ENCODE measurements around the gene HMCN2. TPM values are rescaled to one million over a fixed set of nuclear protein-coding genes. Genes with fewer than 3 reads are reported as not detected.

Gene HMCN2
- total RNA-seq, 2 experiments from 2014 or later, result not detected

DNA sequence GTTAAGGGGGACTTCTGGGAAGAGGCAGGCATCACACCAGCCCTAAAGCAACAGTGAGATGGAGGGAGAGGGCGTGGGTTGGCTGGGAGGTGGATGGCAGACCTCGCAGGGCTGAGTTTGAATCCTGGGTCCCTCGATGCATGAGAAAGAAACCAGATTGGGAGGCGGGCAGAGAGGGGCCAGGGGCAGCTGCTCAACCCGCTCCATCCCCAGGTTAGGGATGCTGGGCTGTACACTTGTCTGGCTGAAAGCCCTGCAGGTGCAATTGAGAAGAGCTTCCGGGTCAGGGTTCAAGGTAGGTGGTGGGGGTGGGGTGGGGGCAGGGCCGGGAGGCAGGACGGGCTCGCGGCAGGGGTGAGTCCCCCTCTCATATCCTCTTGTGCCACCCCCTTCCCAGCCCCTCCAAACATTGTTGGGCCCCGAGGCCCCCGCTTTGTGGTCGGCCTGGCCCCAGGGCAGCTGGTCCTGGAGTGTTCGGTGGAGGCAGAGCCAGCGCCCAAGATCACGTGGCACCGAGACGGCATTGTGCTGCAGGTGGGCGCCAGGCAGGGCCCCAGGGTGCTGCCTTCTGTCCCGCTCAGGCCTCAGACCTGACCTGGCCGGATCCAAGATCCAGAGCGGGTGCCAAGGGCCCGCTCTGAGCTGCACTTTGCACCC lies 129.4 kb downstream of the HMCN2 start:
- H3K36me3 ChIP-seq (ENCODE audit: insufficient read depth, low read length), result no peaks in the 10 kb centered on the region
- H3K4me3 ChIP-seq (ENCODE audit: low read depth, low read length, poor library complexity, severe bottlenecking), result no peak overlapping the region
- no peaks in the 10 kb centered on the region for H3K79me2 ChIP-seq (ENCODE audit: insufficient read depth, low read depth, low read length)
- DNase-seq (ENCODE audit: low spot score), result no peak
- no peaks in the 10 kb centered on the region for H4K20me1 ChIP-seq (ENCODE audit: insufficient read depth, low read length)
- no peak overlapping the region for H2AFZ ChIP-seq (ENCODE audit: low read length)
- H3K9me3 ChIP-seq (ENCODE audit: low read length), result no peaks in the 10 kb centered on the region
- TF ChIP-seq CTCF (conservative IDR thresholded peaks at IDR 0.05; ENCODE audit: low read length) (no peak), EZH2phosphoT487 (IDR thresholded peaks at IDR 0.05; ENCODE audit: borderline replicate concordance, low read depth, low read length) (no peak)
- intact Hi-C loops (cut with micrococcal nuclease; ENCODE audit: unreplicated experiment), result no loop called here
- POLR2A ChIA-PET, result no interaction called here
- no TSS peak for BruUV-seq (replicated peaks)
- no peak overlapping the region for H3K4me2 ChIP-seq (ENCODE audit: low read length)
- CTCF ChIA-PET (ENCODE audit: unreplicated experiment), result no interaction called here
- H3K9me2 ChIP-seq (ENCODE audit: insufficient read depth, low read length), result no peaks in the 10 kb centered on the region
- no peak overlapping the region for H3K27ac ChIP-seq (ENCODE audit: low read depth, low read length, poor library complexity, severe bottlenecking)
- H3K4me1 ChIP-seq (ENCODE audit: insufficient read depth, low read length, poor library complexity, severe bottlenecking), result no peaks in the 10 kb centered on the region

- no peak overlapping the region for H2AFZ ChIP-seq (ENCODE audit: low read length)
- TF ChIP-seq EZH2phosphoT487 (IDR thresholded peaks at IDR 0.05; ENCODE audit: borderline replicate concordance, low read depth, low read length) (no peak), CTCF (conservative IDR thresholded peaks at IDR 0.05; ENCODE audit: low read length) (no peak)
- no peaks in the 10 kb centered on the region for H4K20me1 ChIP-seq (ENCODE audit: insufficient read depth, low read length)
- no peaks in the 10 kb centered on the region for H3K4me1 ChIP-seq (ENCODE audit: insufficient read depth, low read length, poor library complexity, severe bottlenecking)
- CTCF ChIA-PET (ENCODE audit: unreplicated experiment), result no interaction called here
- no peak for DNase-seq (ENCODE audit: low spot score)
- no peaks in the 10 kb centered on the region for H3K36me3 ChIP-seq (ENCODE audit: insufficient read depth, low read length)
- no peaks in the 10 kb centered on the region for H3K9me2 ChIP-seq (ENCODE audit: insufficient read depth, low read length)
- H3K79me2 ChIP-seq (ENCODE audit: insufficient read depth, low read depth, low read length), result no peaks in the 10 kb centered on the region
- H3K27ac ChIP-seq (ENCODE audit: low read depth, low read length, poor library complexity, severe bottlenecking), result no peak overlapping the region
- no peaks in the 10 kb centered on the region for H3K9me3 ChIP-seq (ENCODE audit: low read length)
- no peak overlapping the region for H3K4me2 ChIP-seq (ENCODE audit: low read length)
- POLR2A ChIA-PET, result no interaction called here
- intact Hi-C loops (cut with micrococcal nuclease; ENCODE audit: unreplicated experiment), result no loop called here
- BruUV-seq (replicated peaks), result no TSS peak
- no peak overlapping the region for H3K4me3 ChIP-seq (ENCODE audit: low read depth, low read length, poor library complexity, severe bottlenecking)
These were observed 130.4 kb downstream of the HMCN2 start for GRCh38 chr9:130395810-130396435.

DNA sequence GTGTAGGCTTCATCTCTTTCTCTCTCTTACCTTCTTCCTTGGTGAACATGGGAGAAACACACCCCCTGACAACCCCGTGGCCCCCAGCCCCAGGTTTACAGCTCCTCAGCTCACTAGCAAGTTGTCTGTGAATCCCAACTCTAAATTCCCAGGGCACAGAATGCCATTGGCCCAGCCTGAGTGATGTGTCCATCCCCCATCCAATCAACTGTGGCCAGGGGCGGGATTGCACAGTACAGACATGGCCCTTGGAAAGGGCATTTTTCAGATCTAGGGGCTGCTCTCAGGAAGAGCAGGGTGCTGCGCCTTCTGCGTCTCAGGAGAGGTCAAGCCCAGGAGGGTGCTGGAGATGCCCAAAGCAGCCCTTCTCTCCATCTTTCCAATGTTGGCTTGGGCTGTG lies 131.0 kb downstream of the HMCN2 start:
- no peak overlapping the region for H2AFZ ChIP-seq (ENCODE audit: low read length)
- POLR2A ChIA-PET, result no interaction called here
- TF ChIP-seq EZH2phosphoT487 (IDR thresholded peaks at IDR 0.05; ENCODE audit: borderline replicate concordance, low read depth, low read length) (no peak), CTCF (conservative IDR thresholded peaks at IDR 0.05; ENCODE audit: low read length) (no peak)
- no peak for DNase-seq (ENCODE audit: low spot score)
- no peaks in the 10 kb centered on the region for H3K9me2 ChIP-seq (ENCODE audit: insufficient read depth, low read length)
- no peak overlapping the region for H3K4me3 ChIP-seq (ENCODE audit: low read depth, low read length, poor library complexity, severe bottlenecking)
- H3K4me1 ChIP-seq (ENCODE audit: insufficient read depth, low read length, poor library complexity, severe bottlenecking), result no peaks in the 10 kb centered on the region
- no peaks in the 10 kb centered on the region for H3K79me2 ChIP-seq (ENCODE audit: insufficient read depth, low read depth, low read length)
- H3K4me2 ChIP-seq (ENCODE audit: low read length), result no peak overlapping the region
- CTCF ChIA-PET (ENCODE audit: unreplicated experiment), result no interaction called here
- H4K20me1 ChIP-seq (ENCODE audit: insufficient read depth, low read length), result no peaks in the 10 kb centered on the region
- no peaks in the 10 kb centered on the region for H3K36me3 ChIP-seq (ENCODE audit: insufficient read depth, low read length)
- no TSS peak for BruUV-seq (replicated peaks)
- no peak overlapping the region for H3K27ac ChIP-seq (ENCODE audit: low read depth, low read length, poor library complexity, severe bottlenecking)
- intact Hi-C loops (cut with micrococcal nuclease; ENCODE audit: unreplicated experiment), result no loop called here
- H3K9me3 ChIP-seq (ENCODE audit: low read length), result no peaks in the 10 kb centered on the region

All from OCI-LY7 (cell line).